Glutamatergic neuron (in vitro differentiated cells): ENCODE data around the gene MCTP1. TPM values are rescaled to one million over a fixed set of nuclear protein-coding genes. Genes with fewer than 3 reads are reported as not detected.

Experiments
- DNase-seq: peaks from one replicate; pipeline ENCODE4 v3.0.0; 2022
- H3K27ac Mint-ChIP-seq: one replicate; pipeline ENCODE4 v1.8.0; 2020; ENCODE audit warnings: mild to moderate bottlenecking, mixed read lengths, inconsistent platforms; ENCODE audit not compliant: unreplicated experiment
- H3K27me3 Mint-ChIP-seq: one replicate; pipeline ENCODE4 v1.8.0; 2020; ENCODE audit warnings: mild to moderate bottlenecking, moderate library complexity, mixed read lengths, inconsistent platforms; ENCODE audit not compliant: unreplicated experiment
- H3K36me3 Mint-ChIP-seq: one replicate; pipeline ENCODE4 v1.8.0; 2020; ENCODE audit warnings: mild to moderate bottlenecking, mixed read lengths, inconsistent platforms; ENCODE audit not compliant: unreplicated experiment
- H3K4me1 Mint-ChIP-seq: one replicate; pipeline ENCODE4 v1.8.0; 2020; ENCODE audit warnings: mild to moderate bottlenecking, low read depth, mixed read lengths, inconsistent platforms; ENCODE audit not compliant: unreplicated experiment
- H3K4me3 Mint-ChIP-seq: one replicate; pipeline ENCODE4 v1.8.0; 2020; ENCODE audit warnings: mild to moderate bottlenecking, mixed read lengths, inconsistent platforms; ENCODE audit not compliant: unreplicated experiment
- H3K9me3 Mint-ChIP-seq: one replicate; pipeline ENCODE4 v1.8.0; 2020; ENCODE audit warnings: mild to moderate bottlenecking, moderate library complexity, mixed read lengths, inconsistent platforms; ENCODE audit not compliant: unreplicated experiment
- CTCF ChIP-seq: fragments of 200-600 bp; sonication (generic); IDR thresholded peaks from one replicate; pipeline ENCODE4 v1.5.0; 2021; ENCODE audit not compliant: partially characterized antibody, unreplicated experiment
- total RNA-seq: library from RNA; stranded (reverse); fragmentation: NEBNext Ultra II Directional; extraction: Animal tissue kit (Norgen Biotek cat#: 25700); gene quantifications from one replicate; pipeline ENCODE4 v1.2.1, GENCODE V29; 2021; ENCODE audit not compliant: unreplicated experiment

The MCTP1 gene
- total RNA-seq, 1 donor from 2014 or later, result 1.7 TPM

GRCh38 chr5:95113489-95113888 is 171.4 kb downstream of the MCTP1 start:
- TF ChIP-seq CTCF, result no peak
- Mint-ChIP-seq H3K36me3 (peaks cover 11% of the 10 kb centered on the region), H3K27ac (no peak overlapping the region), H3K27me3 (no peaks in the 10 kb centered on the region), H3K9me3 (no peaks in the 10 kb centered on the region), H3K4me1 (no peaks in the 10 kb centered on the region), H3K4me3 (no peak overlapping the region)
- DNase-seq, result no peak

- no peak overlapping the region for H3K27ac Mint-ChIP-seq
- H3K9me3 Mint-ChIP-seq, result no peaks in the 10 kb centered on the region
- H3K36me3 Mint-ChIP-seq, result peaks cover 11% of the 10 kb centered on the region
- no peak overlapping the region for H3K4me3 Mint-ChIP-seq
- no peak for DNase-seq
- no peaks in the 10 kb centered on the region for H3K4me1 Mint-ChIP-seq
- no peak for TF ChIP-seq CTCF
- H3K27me3 Mint-ChIP-seq, result no peaks in the 10 kb centered on the region
Observed at GRCh38 chr5:95111141-95111540, 173.8 kb downstream of the MCTP1 start.

- Mint-ChIP-seq H3K36me3 (peaks cover 5% of the 10 kb centered on the region), H3K9me3 (no peaks in the 10 kb centered on the region), H3K4me1 (no peaks in the 10 kb centered on the region), H3K4me3 (no peak overlapping the region), H3K27me3 (no peaks in the 10 kb centered on the region), H3K27ac (no peak overlapping the region)
- DNase-seq, result no peak
- TF ChIP-seq CTCF, result no peak
Observed at GRCh38 chr5:95110118-95110517, 174.8 kb downstream of the MCTP1 start.

- H3K36me3 Mint-ChIP-seq, result no peaks in the 10 kb centered on the region
- no peaks in the 10 kb centered on the region for H3K9me3 Mint-ChIP-seq
- H3K4me1 Mint-ChIP-seq, result no peaks in the 10 kb centered on the region
- DNase-seq, result no peak
- no peak overlapping the region for H3K27ac Mint-ChIP-seq
- no peak for TF ChIP-seq CTCF
- H3K27me3 Mint-ChIP-seq, result no peaks in the 10 kb centered on the region
- H3K4me3 Mint-ChIP-seq, result no peak overlapping the region
Observed at GRCh38 chr5:95107138-95107537, 177.8 kb downstream of the MCTP1 start.

GRCh38 chr5:95105638-95106037 is 179.3 kb downstream of the MCTP1 start:
- no peak for TF ChIP-seq CTCF
- Mint-ChIP-seq H3K4me1 (no peaks in the 10 kb centered on the region), H3K27ac (no peak overlapping the region), H3K36me3 (no peaks in the 10 kb centered on the region), H3K27me3 (no peaks in the 10 kb centered on the region), H3K9me3 (no peaks in the 10 kb centered on the region), H3K4me3 (no peak overlapping the region)
- DNase-seq, result no peak
